DOHH2 (cell line): ENCODE measurements around the gene ADAMTS12.

Experiments used
- H3F3A ChIP-seq: fragments of 200-600 bp; sonication (generic), shearing (Covaris generic); 2 replicates; pipeline ENCODE4 v1.6.0; 2016; ENCODE audit warnings: antibody characterized with exemption, mild to moderate bottlenecking; ENCODE audit not compliant: control insufficient read depth, insufficient read depth
- H3K27ac ChIP-seq: fragments of 200-600 bp; sonication (generic); 2 replicates; pipeline ENCODE4 v1.5.1; 2014; ENCODE audit warnings: low read depth, mild to moderate bottlenecking, low read length, moderate library complexity
- H3K27me3 ChIP-seq: fragments of 200-600 bp; sonication (generic); 2 replicates; pipeline ENCODE4 v1.6.1; 2014; ENCODE audit warnings: mild to moderate bottlenecking, low read length, mixed read lengths; ENCODE audit not compliant: control insufficient read depth
- H3K36me3 ChIP-seq: fragments of 200-600 bp; sonication (generic); 2 replicates; pipeline ENCODE4 v1.6.1; 2014; ENCODE audit warnings: mild to moderate bottlenecking, low read length, moderate library complexity, mixed read lengths; ENCODE audit not compliant: control insufficient read depth
- H3K4me1 ChIP-seq: fragments of 200-600 bp; sonication (generic); 2 replicates; pipeline ENCODE4 v1.6.1; 2014; ENCODE audit warnings: mild to moderate bottlenecking, low read length, mixed read lengths; ENCODE audit not compliant: control insufficient read depth
- H3K4me2 ChIP-seq: fragments of 200-600 bp; sonication (generic); 2 replicates; pipeline ENCODE4 v1.6.0; 2014; ENCODE audit warnings: mild to moderate bottlenecking, low read length, moderate library complexity
- H3K4me3 ChIP-seq: fragments of 200-600 bp; sonication (generic); 2 replicates; pipeline ENCODE4 v1.5.1; 2014; ENCODE audit warnings: mild to moderate bottlenecking, low read length, mixed read lengths
- H3K79me2 ChIP-seq: fragments of 200-600 bp; sonication (generic); 2 replicates; pipeline ENCODE4 v1.6.1; 2014; ENCODE audit warnings: mild to moderate bottlenecking, low read length, mixed read lengths; ENCODE audit not compliant: control insufficient read depth
- H3K9me2 ChIP-seq: fragments of 200-600 bp; sonication (generic); replicated peaks from 2 replicates; pipeline ENCODE4 v1.6.1; 2014; ENCODE audit warnings: mild to moderate bottlenecking, low read length, mixed read lengths; ENCODE audit not compliant: control insufficient read depth
- H3K9me3 ChIP-seq: fragments of 200-600 bp; sonication (generic); 2 replicates; pipeline ENCODE4 v1.6.1; 2014; ENCODE audit warnings: antibody characterized with exemption, low read length, mixed read lengths; ENCODE audit not compliant: control insufficient read depth, insufficient read depth
- H4K20me1 ChIP-seq: fragments of 200-600 bp; sonication (generic); 2 replicates; pipeline ENCODE4 v1.6.0; 2014; ENCODE audit warnings: low read depth, mild to moderate bottlenecking, antibody characterized with exemption, low read length, moderate library complexity; ENCODE audit not compliant: control insufficient read depth, insufficient read depth
- EZH2phosphoT487 ChIP-seq: fragments of 200-600 bp; sonication (generic); IDR thresholded peaks from 2 replicates; pipeline ENCODE4 v1.6.1; 2017; ENCODE audit warnings: borderline replicate concordance, mild to moderate bottlenecking, antibody characterized with exemption, low read length, moderate library complexity, mixed read lengths
- TF ChIP-seq, protein P1 (sequence below): fragments of 200-600 bp; sonication (generic); IDR thresholded peaks from one replicate; pipeline ENCODE4 v1.5.1; 2014; ENCODE audit warnings: antibody characterized with exemption, mild to moderate bottlenecking, low read depth, low read length; ENCODE audit not compliant: poor library complexity, severe bottlenecking

ADAMTS12 gene

DNA sequence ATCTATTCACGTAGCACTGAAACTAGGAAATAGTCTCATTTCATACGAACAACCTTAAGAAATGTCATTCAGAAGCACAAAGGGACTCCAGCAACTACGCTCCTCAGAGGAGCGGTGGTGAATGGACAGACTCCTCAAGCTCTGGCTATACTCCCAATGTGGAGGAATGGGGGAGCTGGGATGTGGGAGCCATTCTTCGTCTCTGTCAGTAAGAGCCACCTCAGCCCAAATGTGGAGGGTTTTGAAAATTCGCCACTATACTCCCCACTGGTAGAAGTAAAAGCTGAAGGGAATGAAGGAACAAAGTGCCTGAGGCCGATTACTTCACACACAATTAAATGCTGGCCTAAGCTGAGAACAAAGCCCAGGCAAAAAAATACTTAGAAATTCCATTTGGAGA, 96.3 kb downstream of the ADAMTS12 start:
- H3K27me3 ChIP-seq = no peaks in the 10 kb centered on the region
- no peaks in the 10 kb centered on the region for H3K36me3 ChIP-seq
- no peaks in the 10 kb centered on the region for H3K9me2 ChIP-seq
- TF ChIP-seq, protein P1, sequence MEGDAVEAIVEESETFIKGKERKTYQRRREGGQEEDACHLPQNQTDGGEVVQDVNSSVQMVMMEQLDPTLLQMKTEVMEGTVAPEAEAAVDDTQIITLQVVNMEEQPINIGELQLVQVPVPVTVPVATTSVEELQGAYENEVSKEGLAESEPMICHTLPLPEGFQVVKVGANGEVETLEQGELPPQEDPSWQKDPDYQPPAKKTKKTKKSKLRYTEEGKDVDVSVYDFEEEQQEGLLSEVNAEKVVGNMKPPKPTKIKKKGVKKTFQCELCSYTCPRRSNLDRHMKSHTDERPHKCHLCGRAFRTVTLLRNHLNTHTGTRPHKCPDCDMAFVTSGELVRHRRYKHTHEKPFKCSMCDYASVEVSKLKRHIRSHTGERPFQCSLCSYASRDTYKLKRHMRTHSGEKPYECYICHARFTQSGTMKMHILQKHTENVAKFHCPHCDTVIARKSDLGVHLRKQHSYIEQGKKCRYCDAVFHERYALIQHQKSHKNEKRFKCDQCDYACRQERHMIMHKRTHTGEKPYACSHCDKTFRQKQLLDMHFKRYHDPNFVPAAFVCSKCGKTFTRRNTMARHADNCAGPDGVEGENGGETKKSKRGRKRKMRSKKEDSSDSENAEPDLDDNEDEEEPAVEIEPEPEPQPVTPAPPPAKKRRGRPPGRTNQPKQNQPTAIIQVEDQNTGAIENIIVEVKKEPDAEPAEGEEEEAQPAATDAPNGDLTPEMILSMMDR = no peak
- no peak for TF ChIP-seq EZH2phosphoT487
- H3K9me3 ChIP-seq = no peaks in the 10 kb centered on the region
- no peak overlapping the region for H3K27ac ChIP-seq
- no peaks in the 10 kb centered on the region for H4K20me1 ChIP-seq
- H3K4me2 ChIP-seq = no peak overlapping the region
- no peaks in the 10 kb centered on the region for H3K79me2 ChIP-seq
- no peaks in the 10 kb centered on the region for H3F3A ChIP-seq
- H3K4me3 ChIP-seq = no peak overlapping the region
- no peaks in the 10 kb centered on the region for H3K4me1 ChIP-seq

DNA sequence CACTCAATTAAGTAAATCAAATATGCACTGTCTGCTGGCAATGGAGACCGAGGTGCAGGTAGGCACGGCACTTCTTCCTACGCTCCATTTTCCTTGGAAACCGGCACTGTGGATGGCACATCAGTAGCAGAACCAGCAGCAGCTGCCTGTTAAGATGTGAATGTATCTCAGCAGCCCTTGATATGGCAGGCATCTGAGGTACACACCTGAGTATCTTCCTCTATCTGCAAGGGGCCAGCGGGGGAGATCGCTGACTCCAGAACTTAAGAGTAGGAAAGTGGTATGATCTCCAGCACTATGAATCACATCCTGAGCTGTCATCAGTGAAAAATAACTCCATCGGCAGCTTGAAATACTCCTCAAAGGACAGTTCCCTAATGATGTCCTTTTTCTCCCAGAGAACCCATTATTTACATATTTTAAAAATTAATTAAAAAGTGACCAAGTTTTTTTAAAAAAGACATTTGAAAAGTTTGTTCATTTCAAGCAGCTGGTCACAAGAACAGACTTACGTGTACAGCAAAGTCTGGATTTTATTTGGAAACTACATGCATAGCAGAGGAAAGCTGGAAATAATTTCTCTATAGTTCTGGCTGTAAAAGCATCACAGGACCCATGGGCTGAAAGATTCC, 97.1 kb downstream of the ADAMTS12 start:
- Histone ChIP-seq H3K4me3 (no peak overlapping the region), H3K4me2 (no peak overlapping the region), H4K20me1 (no peaks in the 10 kb centered on the region), H3K27ac (no peak overlapping the region), H3K9me2 (no peaks in the 10 kb centered on the region), H3K27me3 (no peaks in the 10 kb centered on the region), H3K36me3 (no peaks in the 10 kb centered on the region), H3K9me3 (no peaks in the 10 kb centered on the region), H3K4me1 (no peaks in the 10 kb centered on the region), H3K79me2 (no peaks in the 10 kb centered on the region), H3F3A (no peaks in the 10 kb centered on the region)
- no peak for TF ChIP-seq EZH2phosphoT487
- TF ChIP-seq, protein P1 = no peak

DNA sequence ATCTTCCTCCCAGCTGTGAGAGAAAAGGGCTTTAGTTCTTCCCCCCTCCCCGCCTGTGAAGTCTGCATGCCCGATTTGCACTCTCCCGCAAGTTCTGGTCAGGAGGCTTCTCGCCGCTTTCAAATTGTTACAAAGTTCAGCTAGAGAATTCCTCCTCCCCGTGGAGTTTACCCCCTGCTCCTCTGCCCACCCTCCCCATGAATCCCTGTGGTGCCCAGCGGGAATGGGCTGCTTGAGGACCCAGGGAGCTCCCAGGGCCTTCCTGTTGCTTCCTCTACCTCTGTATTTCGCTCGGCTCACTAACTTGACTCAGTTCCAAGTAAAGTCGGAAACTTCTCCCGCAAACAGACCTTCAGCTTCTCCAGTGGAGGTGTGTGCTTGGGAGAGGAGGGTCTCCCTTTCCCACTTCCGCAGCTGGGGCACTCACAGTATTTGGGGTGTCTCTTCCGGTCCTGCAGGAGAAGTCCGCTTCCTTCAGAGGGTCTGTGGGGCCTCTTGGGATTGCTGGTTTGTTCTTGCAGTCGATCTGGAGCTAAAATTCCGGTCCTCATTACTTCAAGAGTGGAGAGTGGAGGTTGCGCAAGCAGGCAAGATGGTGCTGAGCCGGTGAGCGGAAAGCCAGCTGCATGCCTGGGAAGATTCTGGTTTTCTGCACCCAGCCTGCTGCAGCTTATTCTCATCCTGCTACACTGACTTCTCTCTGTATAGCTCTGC, 97.8 kb downstream of the ADAMTS12 start:
- Histone ChIP-seq H3K9me3 (no peaks in the 10 kb centered on the region), H3K9me2 (no peaks in the 10 kb centered on the region), H3K4me3 (no peak overlapping the region), H3K4me2 (no peak overlapping the region), H3K79me2 (no peaks in the 10 kb centered on the region), H3K4me1 (no peaks in the 10 kb centered on the region), H3K36me3 (no peaks in the 10 kb centered on the region), H3F3A (no peaks in the 10 kb centered on the region), H4K20me1 (no peaks in the 10 kb centered on the region), H3K27ac (no peak overlapping the region), H3K27me3 (no peaks in the 10 kb centered on the region)
- TF ChIP-seq, protein P1 = no peak
- TF ChIP-seq EZH2phosphoT487 = no peak
